ENCODE data around the gene PFN3.

PFN3 gene

DNA sequence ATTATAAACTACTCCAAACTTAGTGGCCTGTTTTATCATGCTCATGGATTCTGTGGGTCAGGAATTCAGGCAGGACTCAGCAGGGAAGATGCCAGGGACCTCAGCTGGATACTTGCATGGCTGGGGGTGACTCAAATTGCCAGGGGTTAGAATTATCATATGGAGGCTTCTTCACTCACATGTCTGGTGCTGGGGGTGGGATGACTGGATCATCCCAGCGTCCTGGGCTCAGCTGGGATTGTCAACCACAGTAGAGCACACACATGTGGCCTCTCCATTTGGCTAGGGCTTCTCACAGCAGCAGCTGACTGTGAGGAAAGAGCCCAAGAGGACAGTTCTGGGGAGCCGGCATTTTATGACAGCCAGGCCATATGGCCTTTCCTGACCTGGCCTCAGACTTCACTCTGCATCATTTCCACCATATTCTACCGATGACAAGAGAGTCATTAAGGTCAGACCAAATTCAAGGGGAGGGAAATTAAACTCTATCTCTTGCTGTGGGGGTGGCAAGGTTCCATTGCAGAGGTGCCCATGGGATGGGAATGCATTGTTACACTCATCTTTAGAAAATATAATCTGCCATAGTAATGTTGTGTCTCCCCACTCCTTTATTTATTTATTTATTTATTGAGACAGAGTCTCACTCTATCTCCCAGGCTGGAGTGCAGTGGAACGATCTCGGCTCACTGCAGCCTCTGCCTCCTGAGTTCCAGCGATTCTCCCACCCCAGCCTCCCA is 20.8 kb upstream of the PFN3 start:
- TF ChIP-seq TAF1 (IDR thresholded peaks at IDR 0.05; ENCODE audit: borderline replicate concordance, insufficient read depth, low read length) (no peak), SIN3A (IDR thresholded peaks at IDR 0.05; ENCODE audit: borderline replicate concordance, insufficient read depth, low read length) (no peak), FOXP2 (optimal IDR thresholded peaks at IDR 0.05; ENCODE audit: borderline replicate concordance, extremely low read depth, extremely low read length, insufficient read depth) (no peak)
- TF ChIP-seq, protein P1, sequence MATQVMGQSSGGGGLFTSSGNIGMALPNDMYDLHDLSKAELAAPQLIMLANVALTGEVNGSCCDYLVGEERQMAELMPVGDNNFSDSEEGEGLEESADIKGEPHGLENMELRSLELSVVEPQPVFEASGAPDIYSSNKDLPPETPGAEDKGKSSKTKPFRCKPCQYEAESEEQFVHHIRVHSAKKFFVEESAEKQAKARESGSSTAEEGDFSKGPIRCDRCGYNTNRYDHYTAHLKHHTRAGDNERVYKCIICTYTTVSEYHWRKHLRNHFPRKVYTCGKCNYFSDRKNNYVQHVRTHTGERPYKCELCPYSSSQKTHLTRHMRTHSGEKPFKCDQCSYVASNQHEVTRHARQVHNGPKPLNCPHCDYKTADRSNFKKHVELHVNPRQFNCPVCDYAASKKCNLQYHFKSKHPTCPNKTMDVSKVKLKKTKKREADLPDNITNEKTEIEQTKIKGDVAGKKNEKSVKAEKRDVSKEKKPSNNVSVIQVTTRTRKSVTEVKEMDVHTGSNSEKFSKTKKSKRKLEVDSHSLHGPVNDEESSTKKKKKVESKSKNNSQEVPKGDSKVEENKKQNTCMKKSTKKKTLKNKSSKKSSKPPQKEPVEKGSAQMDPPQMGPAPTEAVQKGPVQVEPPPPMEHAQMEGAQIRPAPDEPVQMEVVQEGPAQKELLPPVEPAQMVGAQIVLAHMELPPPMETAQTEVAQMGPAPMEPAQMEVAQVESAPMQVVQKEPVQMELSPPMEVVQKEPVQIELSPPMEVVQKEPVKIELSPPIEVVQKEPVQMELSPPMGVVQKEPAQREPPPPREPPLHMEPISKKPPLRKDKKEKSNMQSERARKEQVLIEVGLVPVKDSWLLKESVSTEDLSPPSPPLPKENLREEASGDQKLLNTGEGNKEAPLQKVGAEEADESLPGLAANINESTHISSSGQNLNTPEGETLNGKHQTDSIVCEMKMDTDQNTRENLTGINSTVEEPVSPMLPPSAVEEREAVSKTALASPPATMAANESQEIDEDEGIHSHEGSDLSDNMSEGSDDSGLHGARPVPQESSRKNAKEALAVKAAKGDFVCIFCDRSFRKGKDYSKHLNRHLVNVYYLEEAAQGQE (IDR thresholded peaks at IDR 0.05; ENCODE audit: insufficient read depth in 1 of 2, low read depth in 2 of 2, low read length in 2 of 2): no peak

DNA sequence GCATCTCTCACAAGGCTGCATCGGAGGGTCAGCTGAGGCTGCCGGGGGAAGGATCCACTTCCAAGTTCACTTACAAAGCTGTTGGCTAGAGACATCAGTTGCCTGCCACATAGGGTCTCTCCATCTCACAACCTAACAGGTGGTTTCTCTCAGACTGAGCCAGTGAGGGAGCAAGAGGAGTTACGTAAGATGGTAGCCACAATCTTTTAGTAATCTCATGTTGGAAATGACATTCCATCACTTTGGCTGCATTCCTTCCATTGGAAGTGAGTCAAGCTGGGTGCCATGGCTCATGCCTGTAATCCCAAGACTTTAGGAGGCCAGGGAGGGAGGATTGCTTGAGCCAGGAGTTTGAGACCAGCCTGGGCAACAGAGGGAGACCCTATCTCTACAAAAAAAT is 18.6 kb upstream of the PFN3 start:
- TF ChIP-seq SIN3A (IDR thresholded peaks at IDR 0.05; ENCODE audit: borderline replicate concordance, insufficient read depth, low read length) (no peak), POLR2AphosphoS5 (IDR thresholded peaks at IDR 0.05; ENCODE audit: low read depth, low read length) (no peak), TAF1 (IDR thresholded peaks at IDR 0.05; ENCODE audit: borderline replicate concordance, insufficient read depth, low read length) (no peak), FOXP2 (optimal IDR thresholded peaks at IDR 0.05; ENCODE audit: borderline replicate concordance, extremely low read depth, extremely low read length, insufficient read depth) (no peak)
- TF ChIP-seq, protein P1 (IDR thresholded peaks at IDR 0.05; ENCODE audit: insufficient read depth in 1 of 2, low read depth in 2 of 2, low read length in 2 of 2): no peak

GRCh38 chr5:177414481-177414880 is 14.0 kb upstream of the PFN3 start:
- no peak for TF ChIP-seq SIN3A (IDR thresholded peaks at IDR 0.05; ENCODE audit: borderline replicate concordance, insufficient read depth, low read length)
- TF ChIP-seq, protein P1 (IDR thresholded peaks at IDR 0.05; ENCODE audit: insufficient read depth in 1 of 2, low read depth in 2 of 2, low read length in 2 of 2): no peak
- TF ChIP-seq FOXP2 (optimal IDR thresholded peaks at IDR 0.05; ENCODE audit: borderline replicate concordance, extremely low read depth, extremely low read length, insufficient read depth): no peak
- TF ChIP-seq TAF1 (IDR thresholded peaks at IDR 0.05; ENCODE audit: borderline replicate concordance, insufficient read depth, low read length): no peak
- TF ChIP-seq POLR2AphosphoS5 (IDR thresholded peaks at IDR 0.05; ENCODE audit: low read depth, low read length): no peak

DNA sequence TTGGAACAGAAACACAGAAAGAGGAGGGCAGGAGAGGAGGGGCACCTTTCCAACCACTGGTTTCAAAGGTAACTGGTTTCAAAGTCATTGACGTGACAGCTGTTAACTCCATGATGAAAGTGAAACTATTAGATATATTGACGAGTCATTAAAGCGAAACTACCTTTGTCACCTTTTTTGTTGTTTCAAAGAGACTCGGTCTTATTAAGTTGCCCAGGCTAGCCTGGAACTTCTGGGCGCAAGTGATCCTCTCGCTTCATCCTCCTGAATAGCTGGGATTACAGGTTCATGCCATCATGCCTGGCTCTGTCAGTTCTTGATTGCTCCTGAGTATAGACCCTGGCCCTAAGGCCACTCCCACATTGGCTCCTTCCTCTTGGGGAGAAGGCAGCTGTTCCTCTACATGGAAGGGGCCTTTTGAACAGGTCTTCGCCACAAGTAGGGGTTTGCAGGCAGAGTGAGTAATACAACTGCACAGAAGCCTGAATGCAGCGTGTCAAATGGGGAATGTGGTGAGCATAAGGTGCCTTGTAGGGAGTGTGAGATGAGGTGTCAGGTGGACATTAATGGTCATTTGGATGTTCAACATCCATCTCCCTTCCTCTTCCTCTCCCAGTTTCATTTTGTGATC is 12.3 kb upstream of the PFN3 start:
- TF ChIP-seq POLR2AphosphoS5 (IDR thresholded peaks at IDR 0.05; ENCODE audit: low read depth, low read length) (no peak), SIN3A (IDR thresholded peaks at IDR 0.05; ENCODE audit: borderline replicate concordance, insufficient read depth, low read length) (no peak), FOXP2 (optimal IDR thresholded peaks at IDR 0.05; ENCODE audit: borderline replicate concordance, extremely low read depth, extremely low read length, insufficient read depth) (no peak), TAF1 (IDR thresholded peaks at IDR 0.05; ENCODE audit: borderline replicate concordance, insufficient read depth, low read length) (no peak)
- TF ChIP-seq, protein P1 (IDR thresholded peaks at IDR 0.05; ENCODE audit: insufficient read depth in 1 of 2, low read depth in 2 of 2, low read length in 2 of 2): no peak
